ENCODE results near the gene BBS7. TPM values are rescaled to one million over a fixed set of nuclear protein-coding genes. Genes with fewer than 3 reads are reported as not detected.

BBS7 gene
- total RNA-seq, 1 experiment from 2014 or later, result 26.2 TPM

GRCh38 chr4:121789455-121789854 is 80.8 kb downstream of the BBS7 start:
- WGBS (ENCODE audit: extremely low coverage, insufficient read length, low lambda C conversion rate), result no CpG with 5 or more reads among the region's 1 CpG
- H4K8ac ChIP-seq (replicated peaks; ENCODE audit: insufficient read length, low read depth, low read length), result no peak overlapping the region
- H3K9me3 ChIP-seq (ENCODE audit: control insufficient read depth, low read depth, low read length), result no peaks in the 10 kb centered on the region
- H3K9ac ChIP-seq (ENCODE audit: extremely low read depth, insufficient read length, low read length), result no peak overlapping the region
- no peak overlapping the region for H4K5ac ChIP-seq (ENCODE audit: insufficient read length, low read depth, low read length)
- no peak overlapping the region for H3K18ac ChIP-seq (ENCODE audit: insufficient read length, low read depth, low read length)
- TF ChIP-seq CTCF (conservative IDR thresholded peaks at IDR 0.05), result no peak
- Mint-ChIP-seq H3K4me1 (peaks cover 17 to 21% of the 10 kb centered on the region in 2 experiments), H3K9me3 (no peaks in the 10 kb centered on the region), H3K27me3 (ENCODE audit: low read depth) (peaks cover 3% of the 10 kb centered on the region), H3K4me3 (no peak overlapping the region), H3K36me3 (ENCODE audit: insufficient read depth in 1 of 3, low read depth in 3 of 3) (no peaks in the 10 kb centered on the region), H3K27ac (no peak overlapping the region)
- no peak overlapping the region for H2BK120ac ChIP-seq (ENCODE audit: low read depth, low read length, poor library complexity, severe bottlenecking)
- no peak overlapping the region for H4K91ac ChIP-seq (ENCODE audit: insufficient read length, low read depth, low read length)
- H2BK5ac ChIP-seq (ENCODE audit: insufficient read length, low read length), result no peak overlapping the region
- H3K23me2 ChIP-seq (ENCODE audit: insufficient read length, low read depth, low read length, poor library complexity, severe bottlenecking), result no peaks in the 10 kb centered on the region
- H2BK20ac ChIP-seq (ENCODE audit: low read depth, low read length, poor library complexity, severe bottlenecking), result no peak overlapping the region
- no peaks in the 10 kb centered on the region for H3K27me3 ChIP-seq (ENCODE audit: insufficient read depth, low read length)
- no peak overlapping the region for H2AFZ ChIP-seq (ENCODE audit: low read length)
- no peaks in the 10 kb centered on the region for H3K79me2 ChIP-seq (ENCODE audit: insufficient read depth, low read length)
- no peak overlapping the region for H3K14ac ChIP-seq (ENCODE audit: insufficient read depth, low read length)
- H3K4me1 ChIP-seq (ENCODE audit: insufficient read depth, low read length), result peaks cover 5% of the 10 kb centered on the region; the same call in 1 of the 2 replicates
- H3K23ac ChIP-seq (ENCODE audit: insufficient read length, low read depth, low read length), result no peak overlapping the region
- H3T11ph ChIP-seq (ENCODE audit: low read length), result no peak overlapping the region
- no peak overlapping the region for H2BK12ac ChIP-seq (ENCODE audit: insufficient read length, low read depth, low read length)
- H4K20me1 ChIP-seq (ENCODE audit: control insufficient read depth, insufficient read depth, insufficient read length), result no peaks in the 10 kb centered on the region
- no peak overlapping the region for H2BK15ac ChIP-seq (ENCODE audit: low read depth, low read length)
- no peak overlapping the region for H3K4ac ChIP-seq (ENCODE audit: low read depth, low read length)
- no peak overlapping the region for H3K27ac ChIP-seq (ENCODE audit: insufficient read length, low read depth, low read length)
- H3K4me2 ChIP-seq (ENCODE audit: insufficient read depth, insufficient read length, low read length), result no peak overlapping the region
- no peak overlapping the region for H3K56ac ChIP-seq (ENCODE audit: insufficient read length, low read depth, low read length)
- no peak for DNase-seq
- no peak overlapping the region for H2AK5ac ChIP-seq (ENCODE audit: insufficient read length, low read length)
- no peaks in the 10 kb centered on the region for H3K79me1 ChIP-seq (ENCODE audit: insufficient read depth, low read depth, low read length, poor library complexity, severe bottlenecking)
